GM12892 (cell line): ENCODE results near the gene SAMD14.

Source experiments
- POLR2A ChIP-seq: IDR thresholded peaks from 2 replicates; pipeline ENCODE4 v1.6.1; 2011; ENCODE audit warnings: low read depth, low read length, control low read depth
- POLR2AphosphoS5 ChIP-seq: IDR thresholded peaks from 2 replicates; pipeline ENCODE4 v1.6.1; 2011; ENCODE audit warnings: low read depth, low read length, control low read depth
- TAF1 ChIP-seq: IDR thresholded peaks from 2 replicates; pipeline ENCODE4 v1.6.1; 2011; ENCODE audit warnings: low read depth, mild to moderate bottlenecking, control low read depth, low read length, borderline replicate concordance

DNA sequence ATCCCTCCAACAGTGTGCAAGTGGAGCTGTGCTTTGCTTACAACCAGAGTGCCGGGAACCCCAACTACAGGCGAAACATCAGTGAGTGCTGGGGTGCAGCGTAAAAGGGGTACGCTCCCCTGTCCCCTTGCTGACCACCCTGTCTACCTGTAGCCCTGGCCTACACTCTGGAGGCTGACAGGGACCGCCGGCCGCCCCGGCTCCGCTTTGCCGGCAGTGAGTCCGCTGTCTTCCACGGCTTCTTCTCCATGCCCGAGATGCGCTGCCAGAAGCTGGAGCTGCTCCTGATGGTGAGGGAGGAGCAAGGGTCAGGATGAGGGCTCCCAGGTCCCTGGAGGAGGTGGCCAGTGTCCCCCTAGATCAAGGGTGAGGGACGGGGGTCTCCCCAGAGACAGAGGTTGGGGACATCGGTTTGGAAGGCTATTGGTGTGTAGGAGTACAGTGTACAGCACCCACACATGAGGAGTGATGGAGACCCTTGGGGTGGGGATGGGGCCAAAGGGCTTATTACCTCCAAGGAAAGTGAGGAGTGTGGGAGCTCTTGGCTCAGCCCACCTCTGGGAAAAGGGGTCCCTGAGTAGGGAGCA is 54.4 kb downstream of the SAMD14 start:
- TF ChIP-seq POLR2A (no peak), POLR2AphosphoS5 (no peak), TAF1 (no peak)
